ENCODE measurements around the gene MARK3.
A peak's percentile ranks its signal among the peaks of the same experiment; 100 is the strongest.

MARK3 gene

GRCh38 chr14:103549361-103550311 is 164.4 kb downstream of the MARK3 start:
- TF ChIP-seq CTCF (conservative IDR thresholded peaks at IDR 0.05; ENCODE audit: low read depth, low read length), result no peak
- no peak overlapping the region for H3K4me3 ChIP-seq (ENCODE audit: low read depth, low read length)
- DNase-seq (ENCODE audit: low read depth), result no peak

- no peak for TF ChIP-seq CTCF (conservative IDR thresholded peaks at IDR 0.05; ENCODE audit: low read depth, low read length)
- no peak for DNase-seq (ENCODE audit: low read depth)
- no peak overlapping the region for H3K4me3 ChIP-seq (ENCODE audit: low read depth, low read length)
Observed at GRCh38 chr14:103550451-103551337, 165.5 kb downstream of the MARK3 start.

- no peak overlapping the region for H3K4me3 ChIP-seq (ENCODE audit: low read depth, low read length)
- DNase-seq (ENCODE audit: low read depth), result peak; percentile 45
- no peak for TF ChIP-seq CTCF (conservative IDR thresholded peaks at IDR 0.05; ENCODE audit: low read depth, low read length)
Observed at GRCh38 chr14:103551338-103551762, 166.1 kb downstream of the MARK3 start.

- TF ChIP-seq CTCF (conservative IDR thresholded peaks at IDR 0.05; ENCODE audit: low read depth, low read length), result no peak
- DNase-seq (ENCODE audit: low read depth), result no peak
- no peak overlapping the region for H3K4me3 ChIP-seq (ENCODE audit: low read depth, low read length)
Observed at GRCh38 chr14:103552011-103552845, 167.0 kb downstream of the MARK3 start.

- H3K4me3 ChIP-seq (ENCODE audit: low read depth, low read length), result no peak overlapping the region
- TF ChIP-seq CTCF (conservative IDR thresholded peaks at IDR 0.05; ENCODE audit: low read depth, low read length), result no peak
Observed at GRCh38 chr14:103552846-103553210, 167.6 kb downstream of the MARK3 start.

More at GRCh38 chr14:103552846-103553210, 167.6 kb downstream of the MARK3 start:
- DNase-seq (ENCODE audit: low read depth), result no peak

All from choroid plexus epithelial cell (primary cell).